ENCODE results near the gene NCKAP5.

DNA sequence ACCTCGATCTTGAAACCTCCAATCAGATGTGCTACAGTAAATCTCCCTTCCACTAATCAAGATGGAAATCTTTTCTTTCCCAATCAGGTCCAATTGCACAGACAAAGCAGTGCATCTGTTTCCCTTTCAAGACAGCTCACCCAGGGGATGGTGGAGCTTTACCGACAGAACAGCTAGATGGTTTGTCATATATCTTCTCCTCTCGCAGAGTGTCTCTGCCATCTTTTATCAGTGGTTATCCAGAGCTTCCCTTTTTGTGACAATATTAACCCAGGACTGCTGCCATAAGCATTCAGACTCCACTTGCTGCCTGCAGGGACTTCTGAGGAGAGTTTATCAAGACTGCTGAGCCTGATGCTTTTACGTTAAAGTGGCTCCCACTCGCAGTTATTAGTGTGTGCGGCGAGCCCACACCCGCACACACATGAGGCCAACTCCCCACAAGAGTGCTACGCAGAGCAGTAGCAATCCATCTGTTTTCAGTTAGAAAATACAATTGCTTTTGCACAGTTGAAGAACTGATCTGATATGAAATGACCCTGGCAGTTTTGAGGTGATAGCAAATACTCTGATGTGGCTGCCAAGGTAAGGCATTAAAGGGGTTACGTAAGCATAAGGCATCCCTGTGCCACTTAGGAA, 398.9 kb downstream of the NCKAP5 start:
- TF ChIP-seq EZH2 (IDR thresholded peaks at IDR 0.05; ENCODE audit: borderline replicate concordance) = no peak
- TF ChIP-seq CTCF (IDR thresholded peaks at IDR 0.05; ENCODE audit: poor library complexity) = no peak
- TF ChIP-seq EZH2phosphoT487 (IDR thresholded peaks at IDR 0.05; ENCODE audit: low read depth, severe bottlenecking, unreplicated experiment) = no peak
